ENCODE data around the gene NUDT9.

DNA sequence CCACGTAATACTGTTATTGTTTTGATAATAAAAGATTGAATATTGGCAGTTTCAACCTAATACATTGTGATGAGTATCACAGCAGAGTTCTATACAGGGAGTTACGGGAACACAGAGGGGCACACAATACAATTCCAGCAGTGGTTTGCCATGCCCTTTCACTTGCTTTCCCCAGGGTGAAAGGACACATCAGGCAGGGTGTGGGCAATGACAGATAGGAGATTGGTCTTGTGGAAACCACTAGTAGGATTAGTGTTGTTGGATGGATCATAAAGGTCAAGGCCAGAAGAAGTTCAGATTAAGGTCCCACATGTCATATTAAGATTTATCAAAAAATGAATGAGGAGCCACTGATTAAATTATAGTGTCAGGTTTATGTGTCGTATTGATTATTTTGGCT lies 39.4 kb upstream of the NUDT9 start:
- TF ChIP-seq POLR2AphosphoS5 (IDR thresholded peaks at IDR 0.05; ENCODE audit: low read depth, low read length), result no peak
- TF ChIP-seq, protein P1, sequence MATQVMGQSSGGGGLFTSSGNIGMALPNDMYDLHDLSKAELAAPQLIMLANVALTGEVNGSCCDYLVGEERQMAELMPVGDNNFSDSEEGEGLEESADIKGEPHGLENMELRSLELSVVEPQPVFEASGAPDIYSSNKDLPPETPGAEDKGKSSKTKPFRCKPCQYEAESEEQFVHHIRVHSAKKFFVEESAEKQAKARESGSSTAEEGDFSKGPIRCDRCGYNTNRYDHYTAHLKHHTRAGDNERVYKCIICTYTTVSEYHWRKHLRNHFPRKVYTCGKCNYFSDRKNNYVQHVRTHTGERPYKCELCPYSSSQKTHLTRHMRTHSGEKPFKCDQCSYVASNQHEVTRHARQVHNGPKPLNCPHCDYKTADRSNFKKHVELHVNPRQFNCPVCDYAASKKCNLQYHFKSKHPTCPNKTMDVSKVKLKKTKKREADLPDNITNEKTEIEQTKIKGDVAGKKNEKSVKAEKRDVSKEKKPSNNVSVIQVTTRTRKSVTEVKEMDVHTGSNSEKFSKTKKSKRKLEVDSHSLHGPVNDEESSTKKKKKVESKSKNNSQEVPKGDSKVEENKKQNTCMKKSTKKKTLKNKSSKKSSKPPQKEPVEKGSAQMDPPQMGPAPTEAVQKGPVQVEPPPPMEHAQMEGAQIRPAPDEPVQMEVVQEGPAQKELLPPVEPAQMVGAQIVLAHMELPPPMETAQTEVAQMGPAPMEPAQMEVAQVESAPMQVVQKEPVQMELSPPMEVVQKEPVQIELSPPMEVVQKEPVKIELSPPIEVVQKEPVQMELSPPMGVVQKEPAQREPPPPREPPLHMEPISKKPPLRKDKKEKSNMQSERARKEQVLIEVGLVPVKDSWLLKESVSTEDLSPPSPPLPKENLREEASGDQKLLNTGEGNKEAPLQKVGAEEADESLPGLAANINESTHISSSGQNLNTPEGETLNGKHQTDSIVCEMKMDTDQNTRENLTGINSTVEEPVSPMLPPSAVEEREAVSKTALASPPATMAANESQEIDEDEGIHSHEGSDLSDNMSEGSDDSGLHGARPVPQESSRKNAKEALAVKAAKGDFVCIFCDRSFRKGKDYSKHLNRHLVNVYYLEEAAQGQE (IDR thresholded peaks at IDR 0.05; ENCODE audit: insufficient read depth in 1 of 2, low read depth in 2 of 2, low read length in 2 of 2), result no peak
- TF ChIP-seq SIN3A (IDR thresholded peaks at IDR 0.05; ENCODE audit: borderline replicate concordance, insufficient read depth, low read length), result no peak
